HG03159 (cell line): ENCODE results near the gene ARHGAP9.

Experiments used
- ATAC-seq: cut with Tn5 transposase; IDR thresholded peaks from one replicate; pipeline ENCODE4 v1.9.1; 2021; ENCODE audit warnings: mild to moderate bottlenecking, moderate library complexity; ENCODE audit not compliant: unreplicated experiment

Gene ARHGAP9

GRCh38 chr12:57479376-57480115, at the start of gene ARHGAP9:
Gene ARHGAP9 (minus strand): TSS chr12:57479866. CDS start chr12:57479406, 460 bp downstream.
- peak; percentile 48 for ATAC-seq

DNA sequence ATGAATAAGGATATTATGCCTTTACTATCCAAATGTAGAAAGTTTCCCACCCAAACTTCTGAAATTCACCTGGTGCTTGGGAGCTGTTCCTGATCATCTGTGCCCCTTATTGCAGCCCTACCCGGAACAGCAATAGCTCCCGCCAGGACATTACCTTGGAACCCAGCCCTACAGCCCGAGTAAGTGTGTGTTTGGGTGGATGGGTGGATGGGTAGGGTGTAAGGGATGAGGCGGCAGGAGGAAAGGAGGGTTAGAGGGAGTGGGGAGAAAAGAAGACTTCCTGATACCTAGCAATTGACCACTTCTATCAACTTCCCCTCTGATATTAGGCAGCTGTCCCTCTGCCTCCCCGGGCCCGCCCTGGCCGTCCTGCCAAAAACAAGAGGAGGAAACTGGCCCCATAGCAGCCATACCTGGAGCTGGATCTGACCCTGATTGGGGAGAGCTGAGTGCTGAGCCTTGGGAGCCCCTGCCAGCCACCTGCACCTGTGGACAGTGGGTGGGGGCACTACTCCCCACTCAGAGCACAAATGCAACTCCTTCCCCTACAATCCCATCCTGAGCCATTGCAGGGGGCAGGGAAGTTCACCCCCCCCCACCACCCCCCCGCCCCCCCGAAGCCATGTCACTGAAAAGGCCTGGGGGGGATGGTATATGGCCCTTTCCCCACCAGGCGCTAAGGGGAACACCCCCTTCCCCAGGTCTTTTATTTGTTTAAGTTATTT, 49.3 kb upstream of the ARHGAP9 start:
- ATAC-seq, result no peak

DNA sequence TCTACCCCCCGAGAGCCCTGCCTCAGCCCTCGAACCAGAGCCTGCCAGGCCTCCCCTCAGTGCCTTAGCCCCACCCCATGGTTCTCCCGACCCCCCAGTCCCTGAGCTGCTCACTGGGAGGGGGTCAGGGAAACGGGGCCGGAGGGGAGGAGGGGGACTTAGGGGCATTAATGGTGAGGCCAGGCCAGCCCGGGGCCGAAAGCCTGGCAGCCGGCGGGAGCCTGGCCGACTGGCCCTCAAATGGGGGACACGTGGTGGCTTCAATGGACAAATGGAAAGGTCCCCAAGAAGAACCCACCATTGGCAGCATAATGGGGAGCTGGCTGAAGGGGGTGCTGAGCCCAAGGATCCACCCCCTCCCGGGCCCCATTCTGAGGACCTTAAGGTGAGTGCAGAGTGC, 48.5 kb upstream of the ARHGAP9 start:
- no peak for ATAC-seq

DNA sequence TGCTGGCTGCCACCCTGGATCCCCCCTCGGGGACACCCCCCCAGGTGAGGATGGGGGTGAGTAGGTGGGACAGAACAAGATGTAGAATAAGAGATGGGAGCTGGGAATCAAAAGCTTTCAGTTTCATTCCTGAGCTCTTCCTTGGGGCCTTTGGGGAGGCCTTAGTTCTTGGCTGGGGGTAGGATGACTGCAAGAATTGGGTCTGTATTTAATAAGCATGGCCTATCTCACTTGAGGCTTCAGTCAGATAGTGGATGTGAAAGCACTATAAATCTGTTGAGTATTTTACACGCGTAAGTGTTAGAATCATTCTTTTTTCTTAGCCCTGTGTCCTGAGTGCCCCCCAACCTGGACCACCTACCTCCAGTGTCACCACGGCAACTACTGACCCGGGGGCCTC, 47.5 kb upstream of the ARHGAP9 start:
- no peak for ATAC-seq

DNA sequence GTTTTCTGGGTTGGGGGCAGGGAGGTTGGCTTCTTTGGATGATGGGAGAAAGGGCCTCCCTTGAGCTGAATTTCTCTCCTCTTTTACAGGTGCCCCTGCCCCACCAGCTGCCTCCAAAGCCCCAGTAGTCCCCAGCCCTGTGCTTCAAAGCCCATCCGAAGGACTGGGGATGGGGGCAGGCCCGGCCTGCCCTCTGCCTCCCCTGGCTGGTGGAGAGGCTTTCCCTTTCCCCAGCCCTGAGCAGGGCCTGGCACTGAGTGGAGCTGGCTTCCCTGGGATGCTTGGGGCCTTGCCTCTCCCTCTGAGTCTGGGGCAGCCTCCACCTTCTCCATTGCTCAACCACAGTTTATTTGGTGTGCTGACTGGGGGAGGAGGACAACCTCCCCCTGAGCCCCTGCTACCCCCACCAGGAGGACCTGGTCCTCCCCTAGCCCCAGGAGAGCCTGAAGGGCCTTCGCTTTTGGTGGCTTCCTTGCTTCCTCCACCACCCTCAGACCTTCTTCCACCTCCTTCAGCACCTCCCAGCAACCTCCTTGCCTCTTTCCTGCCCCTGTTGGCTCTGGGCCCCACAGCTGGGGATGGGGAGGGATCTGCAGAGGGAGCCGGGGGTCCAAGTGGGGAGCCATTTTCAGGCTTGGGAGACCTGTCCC, 46.9 kb upstream of the ARHGAP9 start:
- ATAC-seq, result no peak

- ATAC-seq, result no peak
Measured at GRCh38 chr12:57525615-57526383, 46.1 kb upstream of the ARHGAP9 start.

- ATAC-seq, result no peak
Measured at GRCh38 chr12:57524814-57525614, 45.3 kb upstream of the ARHGAP9 start.

- no peak for ATAC-seq
Measured at GRCh38 chr12:57523706-57524614, 44.3 kb upstream of the ARHGAP9 start.

DNA sequence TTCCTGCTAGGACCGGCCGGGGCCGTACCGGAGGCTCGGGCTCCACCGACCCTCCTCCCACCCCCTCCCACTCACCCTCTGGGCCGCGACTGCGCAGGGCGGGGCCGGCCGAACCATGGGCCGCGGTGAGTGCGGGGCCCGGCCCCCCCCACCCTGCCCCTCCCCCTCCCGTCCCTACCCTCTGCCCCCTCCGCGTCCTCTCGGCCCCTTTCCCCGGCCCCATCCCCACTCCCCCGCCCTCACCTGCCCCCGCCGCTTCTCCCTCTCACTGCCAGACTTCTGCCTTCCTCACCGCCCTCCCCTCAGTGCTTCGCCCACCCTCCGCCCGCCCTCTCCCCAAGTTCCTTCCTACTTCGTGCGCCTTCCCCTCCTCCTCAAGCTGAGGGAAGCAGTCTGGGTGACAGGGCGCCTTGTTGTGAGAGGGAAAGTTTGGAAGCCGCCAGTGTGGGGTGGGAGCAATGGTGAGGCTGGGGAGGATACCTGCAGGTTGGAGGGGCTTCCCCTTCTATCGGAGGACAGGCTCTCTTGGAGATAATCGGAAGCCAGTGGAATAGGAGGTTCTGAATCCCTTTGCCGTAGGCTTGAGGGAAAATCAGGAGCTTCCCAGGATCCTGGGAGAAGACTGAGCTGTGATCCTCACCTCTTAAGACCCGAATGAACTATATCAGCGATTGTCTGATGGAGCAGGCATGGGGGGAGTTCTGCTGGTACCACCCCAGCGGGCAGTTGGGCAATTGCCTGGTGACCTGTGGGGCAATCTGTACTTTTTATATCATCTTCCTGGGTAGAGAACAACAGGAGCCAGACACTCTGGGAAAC, 43.4 kb upstream of the ARHGAP9 start:
- no peak for ATAC-seq

GRCh38 chr12:57522011-57522886, 42.6 kb upstream of the ARHGAP9 start, which contains the start of gene MBD6:
Gene MBD6 (plus strand): TSS chr12:57522824. CDS start chr12:57524304, 1,480 bp downstream.
- ATAC-seq, result peak; percentile 35

- no peak for ATAC-seq
Measured at GRCh38 chr12:57521525-57522010, 41.9 kb upstream of the ARHGAP9 start.

- peak; percentile 68 for ATAC-seq
Measured at GRCh38 chr12:57520053-57520818, 40.6 kb upstream of the ARHGAP9 start, which contains the start of gene DDIT3. Gene DDIT3 (minus strand): TSS chr12:57520514. CDS start chr12:57517406, 3,108 bp downstream.

DNA sequence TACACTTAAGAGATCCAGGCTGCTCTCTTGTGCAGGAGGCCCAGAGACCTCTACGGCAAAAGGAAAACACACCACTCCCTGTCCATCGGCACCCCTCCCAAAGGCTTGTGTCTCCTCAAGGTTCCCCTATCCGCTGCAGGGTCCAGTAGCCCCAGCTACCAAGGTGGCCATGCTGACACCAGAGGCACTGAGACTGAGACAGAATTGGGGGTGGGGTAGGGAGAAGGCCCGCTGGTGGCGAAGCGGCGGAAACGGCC, 40.1 kb upstream of the ARHGAP9 start:
- peak; percentile 0 for ATAC-seq

DNA sequence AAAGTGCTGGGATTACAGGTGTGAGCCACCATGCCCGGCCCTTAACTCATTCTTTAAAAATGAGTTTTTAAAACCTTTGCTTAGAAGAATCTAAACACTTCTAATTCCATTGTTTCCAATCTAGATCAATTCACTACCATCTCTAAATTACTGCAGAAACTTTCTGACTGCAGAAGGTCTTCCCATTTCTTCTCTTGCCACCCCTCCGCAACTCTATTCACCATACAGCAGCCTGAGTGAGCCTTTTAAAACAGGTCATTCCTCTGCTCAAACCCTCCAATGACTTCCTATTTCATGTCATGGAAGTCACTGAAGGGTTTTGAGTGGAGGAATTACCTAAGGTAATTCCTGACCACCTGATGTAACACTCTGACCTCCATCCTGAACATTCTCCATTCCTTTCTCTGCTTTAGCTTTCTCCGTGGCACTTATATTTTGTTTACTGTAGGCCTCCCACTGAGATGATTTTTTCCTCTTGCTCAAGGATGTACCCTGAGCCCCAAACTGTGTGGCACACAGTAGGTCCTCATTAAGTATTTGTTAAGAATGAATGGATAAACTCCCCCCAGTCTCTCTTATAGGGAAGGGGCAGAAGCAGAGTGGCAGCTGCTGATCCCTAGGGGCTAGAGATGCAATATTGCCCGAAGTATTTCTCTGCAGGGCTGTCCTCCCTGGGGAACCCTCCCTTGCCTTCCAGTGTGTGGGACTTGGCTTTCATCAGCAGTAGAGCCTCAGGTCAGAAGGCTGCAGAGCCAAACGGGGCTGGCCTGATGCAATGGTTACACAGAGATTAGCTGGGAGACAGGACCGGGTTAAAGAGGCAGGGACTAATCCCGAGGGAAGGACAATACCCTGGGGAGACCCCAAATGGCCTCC, 39.5 kb upstream of the ARHGAP9 start:
- no peak for ATAC-seq

DNA sequence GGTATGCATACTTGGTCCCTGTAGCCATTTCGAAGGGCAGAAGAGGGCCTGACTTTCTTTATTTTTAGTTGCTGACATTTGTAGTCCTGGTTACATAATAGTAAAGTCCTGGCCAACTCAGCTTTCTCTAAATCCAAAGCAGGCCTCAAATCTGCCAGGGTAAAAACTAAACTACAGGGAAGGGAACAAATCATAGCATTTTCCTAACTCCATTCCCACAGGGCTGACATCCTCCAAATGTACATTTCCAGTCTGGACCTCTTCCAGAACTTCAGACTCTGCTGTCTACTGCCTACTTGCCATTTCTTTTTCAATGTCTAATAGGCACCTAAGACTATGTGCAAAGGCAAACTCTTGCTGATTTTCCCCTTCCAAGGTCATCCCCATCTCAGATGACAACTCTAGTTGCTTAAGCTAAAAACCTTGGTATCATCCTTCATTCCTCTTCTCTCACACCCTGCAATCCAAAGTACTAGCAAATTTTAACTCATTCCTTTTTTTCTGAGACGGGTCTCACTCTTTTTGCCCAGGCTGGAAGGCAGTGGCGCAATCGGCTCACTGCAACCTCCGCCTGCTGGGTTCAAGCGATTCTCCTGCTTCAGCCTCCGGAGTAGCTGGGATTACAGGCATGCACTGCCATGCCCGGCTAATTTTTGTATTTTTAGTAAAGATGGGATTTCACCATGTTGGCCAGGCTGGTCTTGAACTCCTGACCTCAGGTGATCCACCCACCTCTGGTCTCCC, 38.7 kb upstream of the ARHGAP9 start:
- no peak for ATAC-seq
